ENCODE measurements around the gene FRMD3. TPM values are rescaled to one million over a fixed set of nuclear protein-coding genes. Genes with fewer than 3 reads are reported as not detected.

FRMD3 gene
- total and polyA plus RNA-seq, 4 donors = 0.16 to 0.75 (median 0.48) TPM

DNA sequence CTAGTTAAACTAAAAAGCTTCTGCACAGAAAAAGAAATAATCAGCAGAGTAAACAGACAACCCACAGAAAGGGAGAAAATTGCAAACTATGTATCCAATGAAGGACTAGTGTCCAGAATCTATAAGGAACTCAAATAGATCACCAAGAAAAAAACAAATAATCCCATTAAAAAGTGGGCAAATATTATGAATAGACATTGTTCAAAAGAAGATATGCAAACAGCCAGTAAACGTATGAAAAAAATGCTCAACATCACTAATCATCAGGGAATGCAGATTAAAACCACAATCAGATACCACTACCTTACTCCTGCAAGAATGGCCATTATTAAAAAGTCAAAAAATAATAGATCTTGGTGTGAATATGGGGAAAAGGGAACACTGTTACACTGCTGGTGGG lies 119.9 kb downstream of the FRMD3 start (continued):
- TF ChIP-seq, protein P1, sequence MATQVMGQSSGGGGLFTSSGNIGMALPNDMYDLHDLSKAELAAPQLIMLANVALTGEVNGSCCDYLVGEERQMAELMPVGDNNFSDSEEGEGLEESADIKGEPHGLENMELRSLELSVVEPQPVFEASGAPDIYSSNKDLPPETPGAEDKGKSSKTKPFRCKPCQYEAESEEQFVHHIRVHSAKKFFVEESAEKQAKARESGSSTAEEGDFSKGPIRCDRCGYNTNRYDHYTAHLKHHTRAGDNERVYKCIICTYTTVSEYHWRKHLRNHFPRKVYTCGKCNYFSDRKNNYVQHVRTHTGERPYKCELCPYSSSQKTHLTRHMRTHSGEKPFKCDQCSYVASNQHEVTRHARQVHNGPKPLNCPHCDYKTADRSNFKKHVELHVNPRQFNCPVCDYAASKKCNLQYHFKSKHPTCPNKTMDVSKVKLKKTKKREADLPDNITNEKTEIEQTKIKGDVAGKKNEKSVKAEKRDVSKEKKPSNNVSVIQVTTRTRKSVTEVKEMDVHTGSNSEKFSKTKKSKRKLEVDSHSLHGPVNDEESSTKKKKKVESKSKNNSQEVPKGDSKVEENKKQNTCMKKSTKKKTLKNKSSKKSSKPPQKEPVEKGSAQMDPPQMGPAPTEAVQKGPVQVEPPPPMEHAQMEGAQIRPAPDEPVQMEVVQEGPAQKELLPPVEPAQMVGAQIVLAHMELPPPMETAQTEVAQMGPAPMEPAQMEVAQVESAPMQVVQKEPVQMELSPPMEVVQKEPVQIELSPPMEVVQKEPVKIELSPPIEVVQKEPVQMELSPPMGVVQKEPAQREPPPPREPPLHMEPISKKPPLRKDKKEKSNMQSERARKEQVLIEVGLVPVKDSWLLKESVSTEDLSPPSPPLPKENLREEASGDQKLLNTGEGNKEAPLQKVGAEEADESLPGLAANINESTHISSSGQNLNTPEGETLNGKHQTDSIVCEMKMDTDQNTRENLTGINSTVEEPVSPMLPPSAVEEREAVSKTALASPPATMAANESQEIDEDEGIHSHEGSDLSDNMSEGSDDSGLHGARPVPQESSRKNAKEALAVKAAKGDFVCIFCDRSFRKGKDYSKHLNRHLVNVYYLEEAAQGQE (IDR thresholded peaks at IDR 0.05) = no peak
- TF ChIP-seq RXRA (IDR thresholded peaks at IDR 0.05) (no peak), FOXA2 (IDR thresholded peaks at IDR 0.05) (no peak), YY1 (IDR thresholded peaks at IDR 0.05) (no peak), HNF4A (conservative IDR thresholded peaks at IDR 0.05) (no peak), NR2F2 (IDR thresholded peaks at IDR 0.05) (no peak)

DNA sequence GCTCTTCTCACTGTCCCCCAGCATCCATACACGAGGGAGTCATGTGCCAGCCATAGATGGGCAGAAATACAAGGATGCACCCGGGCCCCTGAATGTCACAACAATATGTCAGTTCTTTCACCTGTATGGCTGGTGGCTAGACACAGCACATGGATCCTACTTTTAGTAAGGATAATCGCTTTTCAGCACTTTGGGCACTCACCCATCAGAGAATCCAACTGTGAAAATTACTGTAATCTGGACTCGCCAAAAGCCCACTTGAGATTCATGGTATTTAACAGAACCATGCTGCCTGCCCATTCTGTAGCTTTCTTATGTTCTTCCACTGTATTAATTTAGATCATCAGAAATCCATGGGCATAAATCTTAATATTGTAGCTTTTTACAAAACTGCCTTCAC lies 124.8 kb downstream of the FRMD3 start:
- TF ChIP-seq, protein P1 (IDR thresholded peaks at IDR 0.05) = no peak
- TF ChIP-seq, protein P2, sequence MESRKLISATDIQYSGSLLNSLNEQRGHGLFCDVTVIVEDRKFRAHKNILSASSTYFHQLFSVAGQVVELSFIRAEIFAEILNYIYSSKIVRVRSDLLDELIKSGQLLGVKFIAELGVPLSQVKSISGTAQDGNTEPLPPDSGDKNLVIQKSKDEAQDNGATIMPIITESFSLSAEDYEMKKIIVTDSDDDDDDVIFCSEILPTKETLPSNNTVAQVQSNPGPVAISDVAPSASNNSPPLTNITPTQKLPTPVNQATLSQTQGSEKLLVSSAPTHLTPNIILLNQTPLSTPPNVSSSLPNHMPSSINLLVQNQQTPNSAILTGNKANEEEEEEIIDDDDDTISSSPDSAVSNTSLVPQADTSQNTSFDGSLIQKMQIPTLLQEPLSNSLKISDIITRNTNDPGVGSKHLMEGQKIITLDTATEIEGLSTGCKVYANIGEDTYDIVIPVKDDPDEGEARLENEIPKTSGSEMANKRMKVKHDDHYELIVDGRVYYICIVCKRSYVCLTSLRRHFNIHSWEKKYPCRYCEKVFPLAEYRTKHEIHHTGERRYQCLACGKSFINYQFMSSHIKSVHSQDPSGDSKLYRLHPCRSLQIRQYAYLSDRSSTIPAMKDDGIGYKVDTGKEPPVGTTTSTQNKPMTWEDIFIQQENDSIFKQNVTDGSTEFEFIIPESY (IDR thresholded peaks at IDR 0.05) = no peak
- no peak for TF ChIP-seq RXRA (IDR thresholded peaks at IDR 0.05)
- no peak for TF ChIP-seq JUND (IDR thresholded peaks at IDR 0.05)
- TF ChIP-seq RAD21 (IDR thresholded peaks at IDR 0.05) = no peak
- no peak for TF ChIP-seq HNF4A (conservative IDR thresholded peaks at IDR 0.05)
- TF ChIP-seq, protein P3, sequence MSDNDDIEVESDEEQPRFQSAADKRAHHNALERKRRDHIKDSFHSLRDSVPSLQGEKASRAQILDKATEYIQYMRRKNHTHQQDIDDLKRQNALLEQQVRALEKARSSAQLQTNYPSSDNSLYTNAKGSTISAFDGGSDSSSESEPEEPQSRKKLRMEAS (IDR thresholded peaks at IDR 0.05) = no peak
- TF ChIP-seq FOXA1 (IDR thresholded peaks at IDR 0.05) = no peak
- TF ChIP-seq EGR1 (IDR thresholded peaks at IDR 0.05; ENCODE audit: low read depth in 2 of 2) = no peak
- no peak for TF ChIP-seq FOXA2 (IDR thresholded peaks at IDR 0.05)
- WGBS = 92% methylated on average over 4 of the region's 4 CpGs
- H3K9me3 ChIP-seq (ENCODE audit: control insufficient read depth in 4 of 4, low read length in 3 of 4) = no peaks in the 10 kb centered on the region
- H3K27me3 ChIP-seq (ENCODE audit: control insufficient read depth in 4 of 4, insufficient read depth in 4 of 4, low read length in 3 of 4) = no peaks in the 10 kb centered on the region
- DNase-seq (ENCODE audit: low spot score) = no peak
- no peak overlapping the region for H3K27ac ChIP-seq (ENCODE audit: low read depth in 1 of 2, low read length in 2 of 2)
- no peaks in the 10 kb centered on the region for H3K36me3 ChIP-seq (ENCODE audit: control insufficient read depth in 4 of 4, insufficient read depth in 3 of 4, low read depth in 1 of 4, low read length in 3 of 4)
- H3K4me1 ChIP-seq (ENCODE audit: control insufficient read depth in 4 of 4, insufficient read depth in 4 of 4, low read length in 3 of 4) = no peaks in the 10 kb centered on the region
- no peak overlapping the region for H3K4me3 ChIP-seq (ENCODE audit: low read depth in 1 of 3, low read length in 3 of 3)
- H3K9ac ChIP-seq (ENCODE audit: low read depth in 1 of 2, low read length in 2 of 2) = no peak overlapping the region
